Ramos (cell line): ENCODE data around the gene HMX3.

Source experiments
- in situ Hi-C: fragments of 300-500 bp; cut with MboI; formaldehyde crosslinking; loops from one replicate; pipeline ENCODE4 v1.14.3; 2022; ENCODE audit warnings: low sequenced_read_pairs; ENCODE audit not compliant: unreplicated experiment

The HMX3 gene

GRCh38 chr10:123133541-123134342, 2.0 kb upstream of the HMX3 start:
- in situ Hi-C loops: loop anchor here (5.0 kb wide), 1 partner anchor 419 kb away; no protein-coding TSS in a partner anchor

GRCh38 chr10:123134343-123134914, 1.3 kb upstream of the HMX3 start:
- in situ Hi-C loops: loop anchor here (5.0 kb wide), 1 partner anchor 418 kb away; no protein-coding TSS in a partner anchor

GRCh38 chr10:123134915-123135414, 805 bp upstream of the HMX3 start:
- in situ Hi-C loops: loop anchor here (5.0 kb wide), 1 partner anchor 417 kb away; no protein-coding TSS in a partner anchor

- in situ Hi-C loops: no loop called here
These were observed 543 bp downstream of the HMX3 start for GRCh38 chr10:123136221-123136805.

- in situ Hi-C loops: no loop called here
These were observed 1.3 kb downstream of the HMX3 start for GRCh38 chr10:123136806-123137642.

DNA sequence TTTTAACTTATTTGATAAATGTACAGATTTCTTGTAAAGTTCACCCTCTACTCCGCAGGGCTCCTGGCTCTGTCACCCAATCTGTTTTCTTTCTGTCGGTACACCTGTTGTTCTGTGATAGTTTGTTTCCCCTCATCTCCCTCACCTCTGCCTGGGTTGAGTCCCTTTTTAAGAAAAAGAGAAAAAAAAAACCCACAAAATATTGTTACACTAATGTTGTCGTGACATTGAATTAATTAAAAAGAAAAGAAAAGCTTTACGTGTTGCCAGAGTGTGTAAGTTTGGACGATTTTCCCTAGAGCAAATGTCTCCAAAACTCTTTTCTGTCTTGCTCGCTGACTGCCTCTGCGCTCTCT, 3.4 kb downstream of the HMX3 start:
- in situ Hi-C loops: no loop called here

GRCh38 chr10:123139521-123140163, 3.9 kb downstream of the HMX3 start:
- in situ Hi-C loops: no loop called here

DNA sequence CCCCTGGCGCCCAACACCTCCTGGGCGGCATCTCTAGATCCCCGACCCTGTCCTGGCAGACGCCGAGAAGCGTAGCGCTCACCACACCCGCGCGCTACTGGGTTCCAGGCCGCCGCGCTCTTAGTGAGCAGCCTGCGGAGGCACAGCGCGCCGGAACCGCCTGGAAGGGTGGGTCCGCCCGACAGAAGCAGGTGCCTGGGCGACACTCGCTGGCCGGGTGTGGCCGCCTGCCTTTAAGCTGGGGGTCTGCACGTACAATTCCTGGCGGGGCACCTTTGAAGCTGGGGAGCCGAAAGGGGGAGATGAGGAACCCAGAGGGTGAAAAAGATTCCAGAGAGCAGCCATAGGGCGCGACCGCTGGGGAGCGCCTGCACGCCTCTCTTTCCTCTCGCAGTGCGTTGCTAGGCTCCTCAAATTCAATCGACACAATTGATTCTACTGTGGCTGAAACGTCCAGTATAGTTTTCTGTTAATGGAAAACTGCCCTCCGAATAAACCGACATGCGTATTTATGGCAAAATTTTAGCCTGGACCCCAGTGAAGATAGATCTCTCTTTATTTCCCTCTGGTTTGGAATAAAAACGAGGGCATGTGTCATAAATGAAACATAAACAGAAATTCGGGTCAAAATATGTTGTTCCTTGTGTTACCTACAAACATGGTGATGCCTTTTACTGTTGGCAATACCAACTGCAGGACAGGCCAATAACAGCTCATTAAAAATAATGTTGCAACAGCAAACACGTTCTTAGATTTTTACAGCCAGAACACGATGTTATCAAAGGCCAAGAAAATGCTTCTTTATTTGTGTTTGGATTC, 4.6 kb downstream of the HMX3 start:
- in situ Hi-C loops: no loop called here

GRCh38 chr10:123140983-123141390, 5.2 kb downstream of the HMX3 start:
- in situ Hi-C loops: no loop called here

DNA sequence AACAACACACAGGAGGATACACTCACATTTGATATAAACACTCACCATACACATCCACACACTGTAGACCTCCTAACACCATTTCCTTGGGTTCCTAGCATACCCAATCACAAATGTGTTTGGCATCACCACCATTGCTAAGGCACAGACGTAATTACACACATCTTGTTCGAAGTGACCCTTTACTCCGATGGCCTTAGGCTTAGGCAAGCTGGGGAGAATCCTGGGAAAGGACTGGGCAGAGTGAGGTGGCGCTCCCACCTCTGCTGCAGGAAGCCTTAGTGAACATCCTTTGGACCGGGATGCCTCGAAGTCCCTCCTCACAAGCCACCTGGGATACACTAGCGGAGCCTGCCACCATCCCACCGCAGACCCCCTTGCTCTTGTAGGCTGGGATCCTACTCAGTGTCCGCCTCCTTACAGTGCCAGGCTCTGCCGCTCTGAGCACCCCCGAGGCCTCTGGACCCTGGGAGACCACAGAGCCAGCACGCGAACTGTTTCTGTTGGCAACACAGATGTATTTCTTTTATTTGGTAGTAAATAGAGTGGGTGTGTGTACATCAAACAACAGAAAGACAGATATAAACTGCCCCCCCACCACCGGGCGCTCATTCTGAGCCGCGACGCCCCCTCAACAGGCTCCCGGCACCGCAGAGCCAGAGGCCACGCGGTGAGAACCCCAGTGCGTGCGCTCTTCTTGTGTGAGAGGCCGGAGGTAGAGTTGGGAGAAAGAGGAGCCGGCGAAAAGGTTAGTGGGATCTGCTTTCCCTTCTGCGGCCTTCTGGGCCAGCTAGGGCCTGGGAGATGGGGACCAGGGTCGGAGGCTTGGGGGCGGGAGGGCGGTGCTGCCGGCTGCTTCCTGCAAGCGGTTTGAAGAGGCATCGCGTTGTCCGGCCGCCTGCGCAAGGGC, 6.3 kb downstream of the HMX3 start:
- in situ Hi-C loops: no loop called here

- in situ Hi-C loops: no loop called here
These were observed 7.0 kb downstream of the HMX3 start for GRCh38 chr10:123142701-123143161.

GRCh38 chr10:123143162-123143824, 7.5 kb downstream of the HMX3 start:
- in situ Hi-C loops: no loop called here

- in situ Hi-C loops: no loop called here
These were observed 8.0 kb downstream of the HMX3 start for GRCh38 chr10:123143825-123144168.

DNA sequence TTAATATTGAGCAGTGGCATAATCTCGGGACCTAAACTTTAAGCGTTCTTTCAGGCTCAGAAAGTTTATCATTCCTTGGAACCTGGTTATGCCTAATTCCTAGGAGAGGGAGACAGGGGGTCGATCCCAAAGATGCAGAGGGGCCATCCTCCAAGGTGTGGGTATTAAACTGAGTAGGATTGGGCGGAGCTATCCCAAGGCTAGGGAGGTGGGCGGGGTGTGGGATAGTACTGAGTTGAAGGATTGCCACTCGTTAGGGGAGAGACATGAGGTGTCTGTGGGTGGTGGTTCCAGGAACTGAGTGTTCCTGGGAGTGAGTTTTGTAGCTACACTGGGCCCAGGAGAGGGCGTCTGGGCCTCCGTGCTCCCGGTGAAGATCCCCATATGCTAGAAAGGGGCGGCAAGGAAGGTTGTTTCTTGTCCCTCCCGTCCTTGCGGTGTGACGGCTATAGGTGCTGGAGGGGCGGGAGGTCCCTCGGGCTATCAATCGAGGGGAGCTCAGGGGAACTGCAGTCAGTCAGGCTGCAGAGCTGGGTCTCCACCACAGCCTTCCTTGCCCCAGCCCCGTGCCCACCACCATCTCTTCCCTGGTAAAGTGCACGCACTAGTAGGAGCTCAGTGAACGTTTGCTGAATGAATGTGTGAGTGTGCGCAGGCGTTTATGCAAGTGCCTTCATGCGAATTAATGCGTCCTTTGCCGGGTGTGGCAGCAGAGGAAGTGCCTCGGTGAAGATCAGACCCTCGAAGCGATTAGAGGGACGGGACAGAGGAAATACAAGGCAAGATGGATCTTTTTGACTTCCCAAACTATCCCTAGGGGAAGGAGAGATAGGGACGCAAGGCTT, 9.1 kb downstream of the HMX3 start:
- in situ Hi-C loops: no loop called here

DNA sequence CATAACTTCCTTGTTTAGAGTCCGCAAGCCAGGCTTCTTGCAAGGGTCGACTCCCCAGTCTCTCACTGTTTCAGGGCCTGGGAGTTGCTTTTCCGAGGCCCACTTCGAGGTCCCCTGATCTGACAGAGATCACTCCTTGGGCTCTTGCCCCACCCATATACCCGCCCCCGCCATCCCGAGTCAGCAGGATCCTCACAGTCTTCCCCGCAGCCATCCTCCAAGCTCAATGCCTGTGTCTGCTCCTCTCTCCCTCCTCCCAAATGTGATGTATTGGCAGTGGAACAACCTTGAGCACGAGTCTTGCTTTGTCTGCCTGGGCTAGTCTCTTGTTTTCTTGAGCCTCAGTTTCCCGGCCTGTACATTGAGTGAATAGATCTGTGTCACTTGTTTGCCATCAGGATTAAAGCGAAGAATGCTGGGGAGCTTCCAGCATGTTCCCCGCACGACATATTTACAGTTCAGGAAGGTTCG, 9.8 kb downstream of the HMX3 start:
- in situ Hi-C loops: no loop called here

DNA sequence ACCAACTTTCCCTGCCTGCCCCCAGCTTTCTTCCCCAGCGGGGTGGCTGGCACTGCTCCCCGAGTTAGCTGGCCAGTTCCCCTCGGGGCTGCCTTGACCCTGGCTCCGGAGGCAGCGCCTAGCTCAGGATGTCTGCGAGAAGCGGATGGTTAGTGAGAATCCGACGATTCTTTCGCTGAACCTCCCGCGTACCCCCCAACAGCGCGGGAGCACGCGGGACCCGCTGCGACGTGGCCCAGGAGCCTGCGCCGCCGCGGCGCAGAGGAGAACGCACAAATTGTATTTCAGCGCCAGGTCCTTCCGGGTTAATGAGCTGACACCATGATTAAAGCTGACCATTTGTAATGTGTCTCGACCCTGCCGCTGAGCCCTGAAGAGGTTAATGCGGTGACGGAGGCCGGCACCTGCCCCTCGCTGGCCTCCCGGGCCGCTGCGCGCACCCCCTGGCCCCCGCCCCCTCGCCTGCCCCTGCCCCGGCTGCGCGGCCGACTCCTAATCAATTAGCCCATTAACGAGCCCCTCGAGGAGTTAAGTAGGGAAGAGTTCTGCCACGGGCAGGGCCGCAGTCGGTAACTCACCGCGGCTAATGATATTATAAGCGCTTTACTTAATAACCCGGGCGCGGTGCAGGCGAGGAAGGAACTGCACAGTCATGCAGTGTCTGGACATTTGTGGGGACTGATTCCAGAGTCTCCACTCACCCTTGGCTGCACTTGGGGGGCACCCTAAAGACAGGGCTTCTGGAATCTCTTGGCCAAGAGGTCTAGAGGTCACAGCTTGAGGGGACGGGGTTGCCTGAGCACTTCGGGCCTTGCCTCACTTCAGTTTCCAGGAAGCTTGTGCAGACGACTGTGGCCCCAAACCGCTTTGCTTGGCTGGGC, 10.5 kb downstream of the HMX3 start:
- in situ Hi-C loops: no loop called here
